H1 (cell line): ENCODE data around the gene LCE3E. TPM values are rescaled to one million over a fixed set of nuclear protein-coding genes. Genes with fewer than 3 reads are reported as not detected.

ENCODE experiments used
- CTCF ChIA-PET: fragments of 300-600 bp; sonication (Branson Sonifier 250); formaldehyde crosslinking; loops from one replicate; lab custom pipeline; 2021; ENCODE audit not compliant: partially characterized antibody; lab: Charles Lee
- POLR2A ChIA-PET: fragments of 300-600 bp; sonication (Branson Sonifier 250); formaldehyde crosslinking; loops from one replicate; lab custom pipeline; 2021; ENCODE audit warnings: inconsistent platforms; ENCODE audit not compliant: partially characterized antibody; lab: Charles Lee
- DNase-seq, 2 experiments: peaks; one replicate each; pipeline versions ENCODE4 v3.0.0 to v3.0.0-alpha.2; 2010 to 2022; ENCODE audit warnings: low spot score in 2 of 2, low read depth in 1 of 2, mixed read lengths in 1 of 2
- FAIRE-seq: peaks from 2 replicates; lab custom pipeline; 2011; peaks lifted over from hg19 to GRCh38; lab: Jason Lieb, UNC
- H2AFZ ChIP-seq: 2 replicates; pipeline ENCODE4 v1.8.1; 2012; ENCODE audit warnings: low read length, inconsistent platforms
- H2AK5ac ChIP-seq: 2 replicates; pipeline ENCODE4 v1.6.1; 2013; ENCODE audit warnings: low read depth, low read length
- H2BK120ac ChIP-seq: replicated peaks from 2 replicates; pipeline ENCODE3; 2013; ENCODE audit warnings: low read depth, low read length, inconsistent platforms
- H2BK12ac ChIP-seq: 2 replicates; pipeline ENCODE4 v1.6.1; 2013; ENCODE audit warnings: low read depth, low read length
- H2BK15ac ChIP-seq: 2 replicates; pipeline ENCODE4 v1.6.1; 2013; ENCODE audit warnings: low read length
- H2BK20ac ChIP-seq: 2 replicates; pipeline ENCODE4 v1.6.1; 2013; ENCODE audit warnings: low read length
- H2BK5ac ChIP-seq: 2 replicates; pipeline ENCODE4 v1.6.1; 2013; ENCODE audit warnings: low read depth, low read length
- H3K14ac ChIP-seq: 2 replicates; pipeline ENCODE4 v1.6.1; 2013; ENCODE audit warnings: inconsistent platforms; ENCODE audit not compliant: insufficient read length
- H3K18ac ChIP-seq: 2 replicates; pipeline ENCODE4 v1.6.1; 2013; ENCODE audit warnings: low read length; ENCODE audit errors: extremely low read depth
- H3K23ac ChIP-seq: 2 replicates; pipeline ENCODE4 v1.6.1; 2013; ENCODE audit warnings: inconsistent platforms; ENCODE audit not compliant: insufficient read length
- H3K23me2 ChIP-seq: 2 replicates; pipeline ENCODE4 v1.6.1; 2013; ENCODE audit warnings: low read depth, low read length
- H3K27ac ChIP-seq: 2 replicates; pipeline ENCODE4 v1.6.1; 2011; ENCODE audit warnings: low read depth, low read length, inconsistent platforms
- H3K27me3 ChIP-seq, 4 experiments: replicated peaks in 1 of 4; 1 replicate in 1 of 4; 2 replicates in 3 of 4; pipeline versions ENCODE4 v1.6.1 to v1.8.1; 2011 to 2013; ENCODE audit warnings: low read length in 3 of 4, mild to moderate bottlenecking in 3 of 4, inconsistent platforms in 2 of 4, mixed read lengths in 2 of 4, moderate library complexity in 1 of 4; ENCODE audit not compliant: control insufficient read depth in 3 of 4, insufficient read depth in 3 of 4; ENCODE audit errors: extremely low read depth in 1 of 4
- H3K36me3 ChIP-seq, 4 experiments: 2 replicates each; pipeline versions ENCODE4 v1.6.1 to v1.8.1; 2011 to 2013; ENCODE audit warnings: mild to moderate bottlenecking in 4 of 4, low read length in 3 of 4, moderate library complexity in 2 of 4, control low read depth in 1 of 4, inconsistent platforms in 1 of 4; ENCODE audit not compliant: insufficient read depth in 4 of 4, control insufficient read depth in 2 of 4
- H3K4ac ChIP-seq: replicated peaks from 2 replicates; pipeline ENCODE3; 2013; ENCODE audit warnings: low read length, low read depth, mixed read lengths, inconsistent platforms; ENCODE audit not compliant: insufficient read length
- H3K4me1 ChIP-seq, 4 experiments: replicated peaks in 1 of 4; 1 replicate in 1 of 4; 2 replicates in 3 of 4; pipeline versions ENCODE4 v1.6.1 to v1.8.1; 2011 to 2013; ENCODE audit warnings: low read length in 3 of 4, inconsistent platforms in 2 of 4, mixed read lengths in 1 of 4; ENCODE audit not compliant: insufficient read depth in 4 of 4, control insufficient read depth in 3 of 4
- H3K4me2 ChIP-seq, 2 experiments: 2 replicates each; pipeline versions ENCODE4 v1.6.1 to v1.8.1; 2011 to 2013; ENCODE audit warnings: low read depth in 2 of 2, low read length in 2 of 2, control low read depth in 1 of 2, inconsistent platforms in 1 of 2, mild to moderate bottlenecking in 1 of 2; ENCODE audit not compliant: insufficient read depth in 1 of 2
- H3K4me3 ChIP-seq, 4 experiments: fragments of 200-600, 300-600 bp in 1 of 4; sonication (generic), shearing (Covaris generic), sonication (Bioruptor Twin) in 1 of 4; 2 replicates each; pipeline versions ENCODE4 v1.5.1 to v1.8.1; 2011 to 2016; ENCODE audit warnings: low read length in 4 of 4, low read depth in 3 of 4, control low read depth in 2 of 4, inconsistent platforms in 2 of 4, mild to moderate bottlenecking in 2 of 4, mixed read lengths in 1 of 4, moderate library complexity in 1 of 4; ENCODE audit not compliant: insufficient read depth in 2 of 4; ENCODE audit errors: extremely low read depth in 1 of 4
- H3K56ac ChIP-seq: replicated peaks from 2 replicates; pipeline ENCODE3; 2013; ENCODE audit warnings: low read depth, mild to moderate bottlenecking, mixed read lengths, low read length, inconsistent platforms; ENCODE audit not compliant: insufficient read length
- H3K79me1 ChIP-seq: 2 replicates; pipeline ENCODE4 v1.6.1; 2013; ENCODE audit warnings: low read depth, low read length, control low read depth
- H3K79me2 ChIP-seq, 2 experiments: 2 replicates each; pipeline versions ENCODE4 v1.6.1 to v1.8.1; 2012 to 2013; ENCODE audit warnings: low read length in 2 of 2, mild to moderate bottlenecking in 2 of 2, inconsistent platforms in 1 of 2; ENCODE audit not compliant: insufficient read depth in 2 of 2, control insufficient read depth in 1 of 2
- H3K9ac ChIP-seq, 4 experiments: replicated peaks in 1 of 4; 1 replicate in 1 of 4; 2 replicates in 3 of 4; pipeline versions ENCODE4 v1.6.1 to v1.8.1; 2011 to 2013; ENCODE audit warnings: low read depth in 3 of 4, low read length in 3 of 4, control low read depth in 2 of 4, mild to moderate bottlenecking in 2 of 4, moderate library complexity in 2 of 4, inconsistent platforms in 1 of 4; ENCODE audit errors: extremely low read depth in 1 of 4
- H3K9me3 ChIP-seq, 2 experiments: 2 replicates each; pipeline versions ENCODE4 v1.6.1 to v1.8.1; 2012 to 2013; ENCODE audit warnings: mild to moderate bottlenecking in 2 of 2, moderate library complexity in 2 of 2, control low read depth in 1 of 2, inconsistent platforms in 1 of 2, low read depth in 1 of 2, low read length in 1 of 2, mixed read lengths in 1 of 2; ENCODE audit not compliant: insufficient read depth in 2 of 2
- H4K20me1 ChIP-seq, 2 experiments: replicated peaks in 1 of 2; 2 replicates each; pipeline versions ENCODE3 to v1.8.1; 2011 to 2013; ENCODE audit warnings: inconsistent platforms in 2 of 2, low read length in 2 of 2, mild to moderate bottlenecking in 1 of 2; ENCODE audit not compliant: insufficient read depth in 2 of 2, control insufficient read depth in 1 of 2
- H4K5ac ChIP-seq: 2 replicates; pipeline ENCODE4 v1.6.1; 2013; ENCODE audit warnings: low read length, low read depth, mixed read lengths, inconsistent platforms; ENCODE audit not compliant: insufficient read length
- H4K8ac ChIP-seq: 2 replicates; pipeline ENCODE4 v1.8.0; 2013; ENCODE audit warnings: mild to moderate bottlenecking, moderate library complexity, low read length, inconsistent platforms; ENCODE audit not compliant: insufficient read depth; ENCODE audit errors: extremely low read depth
- H4K91ac ChIP-seq: replicated peaks from 2 replicates; pipeline ENCODE3; 2013; ENCODE audit warnings: low read length, mixed read lengths, inconsistent platforms; ENCODE audit not compliant: insufficient read length
- CBX8 ChIP-seq: fragments of 300-800, 300-1000 bp; sonication (generic); IDR thresholded peaks from 2 replicates; pipeline ENCODE4 v1.7.1; 2016; ENCODE audit warnings: low read depth, low read length, borderline replicate concordance
- CEBPB ChIP-seq: IDR thresholded peaks from 2 replicates; pipeline ENCODE4 v1.6.1; 2012; ENCODE audit warnings: low read depth, low read length
- GABPA ChIP-seq: IDR thresholded peaks from 2 replicates; pipeline ENCODE4 v1.6.1; 2011; ENCODE audit warnings: mild to moderate bottlenecking, low read length, moderate library complexity, borderline replicate concordance; ENCODE audit not compliant: insufficient read depth
- SP2 ChIP-seq: IDR thresholded peaks from 2 replicates; pipeline ENCODE4 v1.6.1; 2012; ENCODE audit warnings: mild to moderate bottlenecking, low read length, inconsistent platforms
- TEAD4 ChIP-seq: IDR thresholded peaks from 2 replicates; pipeline ENCODE4 v1.6.1; 2012; ENCODE audit warnings: low read depth, low read length, inconsistent platforms, mixed read lengths
- WGBS, 2 experiments: shearing (Covaris generic) in 1 of 2; methylation state at CpG; one replicate each; pipeline versions ENCODE4 v1.1.6 to v1.1.7; 2013 to 2015; ENCODE audit warnings: low lambda C conversion rate in 2 of 2, mixed read lengths in 2 of 2, inconsistent platforms in 1 of 2, low coverage in 1 of 2, missing lambda C conversion rate in 1 of 2; ENCODE audit not compliant: insufficient replicate concordance in 2 of 2, insufficient coverage in 1 of 2, insufficient read length in 1 of 2; ENCODE audit errors: extremely low coverage in 1 of 2, missing lambda C conversion rate in 1 of 2; 5-methylcytosine and 5-hydroxymethylcytosine counted together
- polyA plus RNA-seq, 7 experiments: library from polyadenylated mRNA; depleted of rRNA in 3 of 7; stranded (reverse) in 5 of 7; unstranded in 2 of 7; fragments of >200 nt in 5 of 7; fragments of 200-250 nt in 2 of 7; gene quantifications; 1 replicate in 5 of 7; 2 replicates in 1 of 7; 4 replicates in 1 of 7; pipeline versions ENCODE4 v1.2.1 to v1.2.3, GENCODE V29; 2011 to 2013; ENCODE audit warnings: missing spikeins in 2 of 7, mixed read lengths in 2 of 7
- total RNA-seq: library from RNA; stranded (reverse); fragmentation: NEBNext Ultra II Directional; extraction: Animal tissue kit (Norgen Biotek cat#: 25700); gene quantifications from 2 replicates; pipeline ENCODE4 v1.2.1, GENCODE V29; 2021

LCE3E gene
- total and polyA plus RNA-seq, 2 of the 8 experiments (the other 6 are each of a cell fraction or from before 2014, with no cell fraction given): not detected

DNA sequence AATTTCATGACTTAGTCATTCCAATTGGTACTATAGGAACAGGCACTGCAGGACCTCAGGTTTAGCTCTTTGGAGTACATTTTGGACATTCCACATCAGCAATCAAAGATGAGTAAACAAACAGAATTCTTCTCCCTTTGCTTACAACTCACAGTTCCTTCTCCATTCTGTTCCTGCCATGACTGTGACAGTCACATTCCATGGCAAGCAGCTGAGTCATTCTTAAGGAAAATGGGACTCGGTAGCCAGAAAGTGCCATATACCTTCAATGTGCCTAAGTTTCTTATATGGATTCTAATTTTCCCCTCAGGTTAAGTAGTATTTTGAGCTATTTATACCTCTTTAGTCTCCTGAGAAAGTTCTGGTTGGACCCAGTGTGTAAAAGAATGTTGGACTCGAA is 26.7 kb downstream of the LCE3E start:
- H3K23me2 ChIP-seq: no peaks in the 10 kb centered on the region
- peaks cover 0 to 2% (median 0%) of the 10 kb centered on the region in 4 experiments; a peak in 1 of 8 replicates for H3K36me3 ChIP-seq
- no peak overlapping the region for H3K27ac ChIP-seq
- no peak overlapping the region for H2AFZ ChIP-seq
- no peak for FAIRE-seq
- H4K5ac ChIP-seq: no peak overlapping the region
- H3K14ac ChIP-seq: no peak overlapping the region
- no peak overlapping the region for H3K4me3 ChIP-seq
- H2BK20ac ChIP-seq: no peak overlapping the region
- H4K8ac ChIP-seq: no peak overlapping the region
- H3K23ac ChIP-seq: no peak overlapping the region
- peaks cover 91 to 94% of the 10 kb centered on the region in 2 experiments for H3K9me3 ChIP-seq
- H3K27me3 ChIP-seq: no peaks in the 10 kb centered on the region
- H2AK5ac ChIP-seq: no peak overlapping the region
- H3K56ac ChIP-seq: no peak overlapping the region
- no peaks in the 10 kb centered on the region for H3K79me1 ChIP-seq
- H3K4me1 ChIP-seq: no peaks in the 10 kb centered on the region
- no peaks in the 10 kb centered on the region; a peak in 1 of 4 replicates for H3K79me2 ChIP-seq
- H3K9ac ChIP-seq: no peak overlapping the region
- no peak overlapping the region for H3K4ac ChIP-seq
- no peaks in the 10 kb centered on the region for H4K20me1 ChIP-seq
- H4K91ac ChIP-seq: no peak overlapping the region
- no peak overlapping the region for H2BK5ac ChIP-seq
- TF ChIP-seq SP2 (no peak), CBX8 (no peak), GABPA (no peak), CEBPB (no peak), TEAD4 (no peak)
- H2BK12ac ChIP-seq: no peak overlapping the region
- WGBS, 2 experiments: 72% methylated on average over 2 of the region's 2 CpGs; no CpG with 5 or more reads in 1 of the 2 experiments
- POLR2A ChIA-PET: no interaction called here
- CTCF ChIA-PET: no interaction called here
- no peak overlapping the region for H3K18ac ChIP-seq
- no peak overlapping the region for H2BK120ac ChIP-seq
- no peak overlapping the region for H3K4me2 ChIP-seq
- H2BK15ac ChIP-seq: no peak overlapping the region
- no peak for DNase-seq
